ENCODE results near the gene HMGN4. TPM values are rescaled to one million over a fixed set of nuclear protein-coding genes. Genes with fewer than 3 reads are reported as not detected.

The HMGN4 gene
- total and polyA plus RNA-seq, 9 of the 15 experiments (the other 6 are each of a cell fraction or from before 2014, with no cell fraction given) = 35.4 to 134 (median 94.1) TPM

DNA sequence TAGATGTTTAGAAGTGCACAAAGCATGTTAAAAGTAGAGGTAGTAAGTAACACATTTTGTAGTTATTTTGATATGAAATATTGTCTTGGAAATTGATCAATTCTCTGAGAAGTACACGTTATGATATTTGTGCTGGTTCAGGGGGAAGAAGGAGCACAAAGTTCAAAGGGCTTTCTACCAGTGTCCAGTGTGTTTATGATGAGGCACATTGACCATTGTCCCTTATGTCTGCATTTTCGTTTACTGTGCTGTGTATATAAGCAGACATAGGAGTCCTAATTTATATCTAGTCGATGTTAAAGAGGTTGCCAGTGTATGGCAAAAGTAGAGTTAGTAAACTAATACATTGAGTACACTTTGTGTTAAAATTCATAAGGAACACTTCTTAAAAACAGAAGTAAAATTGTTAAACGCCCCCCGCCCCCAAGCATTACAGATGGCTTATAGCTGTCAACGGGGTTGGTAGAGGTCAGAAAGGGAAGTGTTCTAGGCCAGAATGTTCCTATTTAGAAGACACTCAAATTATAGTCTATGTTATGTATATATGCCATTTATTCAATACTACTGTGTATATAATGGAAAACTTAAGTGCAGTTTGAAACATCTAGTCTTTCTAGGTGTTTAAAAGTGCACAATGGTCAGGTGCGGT, 13.3 kb upstream of the HMGN4 start (continued):
- TF ChIP-seq CBFB (CRISPR knock-in tag; IDR thresholded peaks at IDR 0.05) (no peak), TRIM24 (IDR thresholded peaks at IDR 0.05) (no peak), SMARCC2 (IDR thresholded peaks at IDR 0.05; ENCODE audit: low read depth) (no peak; the same call in 1 of the 2 replicates), HDAC2 (IDR thresholded peaks at IDR 0.05) (no peak), MAFG (tag; conservative IDR thresholded peaks at IDR 0.05) (no peak), NFIC (IDR thresholded peaks at IDR 0.05) (no peak), ZNF77 (CRISPR knock-in tag; IDR thresholded peaks at IDR 0.05) (no peak), ZBED1 (IDR thresholded peaks at IDR 0.05) (no peak), MEIS2 (IDR thresholded peaks at IDR 0.05; ENCODE audit: partially characterized antibody) (peak; percentile 33), MNT (conservative IDR thresholded peaks at IDR 0.05) (0 out of 4 replicates have a peak, but pooled peaks of 1 of the 2 experiments have one; percentile 18), NKRF (IDR thresholded peaks at IDR 0.05; ENCODE audit: borderline replicate concordance) (no peak), CREB5 (CRISPR knock-in tag; IDR thresholded peaks at IDR 0.05) (no peak), MCM7 (IDR thresholded peaks at IDR 0.05) (no peak), CREM (IDR thresholded peaks at IDR 0.05; ENCODE audit: low read depth) (no peak), NCOA1 (IDR thresholded peaks at IDR 0.05; ENCODE audit: low read depth) (no peak), RAD51 (IDR thresholded peaks at IDR 0.05; ENCODE audit: borderline replicate concordance, low read depth) (no peak)
- TF ChIP-seq, protein P1, sequence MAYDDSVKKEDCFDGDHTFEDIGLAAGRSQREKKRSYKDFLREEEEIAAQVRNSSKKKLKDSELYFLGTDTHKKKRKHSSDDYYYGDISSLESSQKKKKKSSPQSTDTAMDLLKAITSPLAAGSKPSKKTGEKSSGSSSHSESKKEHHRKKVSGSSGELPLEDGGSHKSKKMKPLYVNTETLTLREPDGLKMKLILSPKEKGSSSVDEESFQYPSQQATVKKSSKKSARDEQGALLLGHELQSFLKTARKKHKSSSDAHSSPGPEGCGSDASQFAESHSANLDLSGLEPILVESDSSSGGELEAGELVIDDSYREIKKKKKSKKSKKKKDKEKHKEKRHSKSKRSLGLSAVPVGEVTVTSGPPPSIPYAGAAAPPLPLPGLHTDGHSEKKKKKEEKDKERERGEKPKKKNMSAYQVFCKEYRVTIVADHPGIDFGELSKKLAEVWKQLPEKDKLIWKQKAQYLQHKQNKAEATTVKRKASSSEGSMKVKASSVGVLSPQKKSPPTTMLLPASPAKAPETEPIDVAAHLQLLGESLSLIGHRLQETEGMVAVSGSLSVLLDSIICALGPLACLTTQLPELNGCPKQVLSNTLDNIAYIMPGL (CRISPR knock-in tag; IDR thresholded peaks at IDR 0.05) = no peak
- TF ChIP-seq, protein P2, sequence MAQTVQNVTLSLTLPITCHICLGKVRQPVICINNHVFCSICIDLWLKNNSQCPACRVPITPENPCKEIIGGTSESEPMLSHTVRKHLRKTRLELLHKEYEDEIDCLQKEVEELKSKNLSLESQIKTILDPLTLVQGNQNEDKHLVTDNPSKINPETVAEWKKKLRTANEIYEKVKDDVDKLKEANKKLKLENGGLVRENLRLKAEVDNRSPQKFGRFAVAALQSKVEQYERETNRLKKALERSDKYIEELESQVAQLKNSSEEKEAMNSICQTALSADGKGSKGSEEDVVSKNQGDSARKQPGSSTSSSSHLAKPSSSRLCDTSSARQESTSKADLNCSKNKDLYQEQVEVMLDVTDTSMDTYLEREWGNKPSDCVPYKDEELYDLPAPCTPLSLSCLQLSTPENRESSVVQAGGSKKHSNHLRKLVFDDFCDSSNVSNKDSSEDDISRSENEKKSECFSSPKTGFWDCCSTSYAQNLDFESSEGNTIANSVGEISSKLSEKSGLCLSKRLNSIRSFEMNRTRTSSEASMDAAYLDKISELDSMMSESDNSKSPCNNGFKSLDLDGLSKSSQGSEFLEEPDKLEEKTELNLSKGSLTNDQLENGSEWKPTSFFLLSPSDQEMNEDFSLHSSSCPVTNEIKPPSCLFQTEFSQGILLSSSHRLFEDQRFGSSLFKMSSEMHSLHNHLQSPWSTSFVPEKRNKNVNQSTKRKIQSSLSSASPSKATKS (CRISPR knock-in tag; IDR thresholded peaks at IDR 0.05) = no peak

All from K562 (cell line).